Mesenchymal stem cell (in vitro differentiated cells and primary cell): ENCODE results near the gene NAT9.

Source experiments
- DNase-seq: peaks from one replicate; pipeline ENCODE4 v3.0.0-alpha.2; 2013
- H2AFZ ChIP-seq: one replicate; pipeline ENCODE4 v1.6.1; 2013; ENCODE audit warnings: low read depth, mild to moderate bottlenecking, control low read depth, inconsistent platforms, low read length, moderate library complexity
- H2AK5ac ChIP-seq: 2 replicates; pipeline ENCODE4 v1.6.1; 2013; ENCODE audit warnings: low read length, moderate library complexity, mild to moderate bottlenecking, inconsistent platforms; ENCODE audit not compliant: severe bottlenecking
- H2BK120ac ChIP-seq: one replicate; pipeline ENCODE4 v1.6.1; 2013; ENCODE audit warnings: low read depth, mild to moderate bottlenecking, inconsistent platforms, low read length, moderate library complexity
- H2BK12ac ChIP-seq, 2 experiments: one replicate each; pipeline ENCODE4 v1.6.1; 2013; ENCODE audit warnings: inconsistent platforms in 2 of 2, low read length in 2 of 2, mild to moderate bottlenecking in 2 of 2, moderate library complexity in 2 of 2, control low read depth in 1 of 2
- H2BK15ac ChIP-seq: one replicate; pipeline ENCODE4 v1.6.1; 2013; ENCODE audit warnings: mild to moderate bottlenecking, low read depth, inconsistent platforms; ENCODE audit not compliant: poor library complexity, severe bottlenecking
- H2BK5ac ChIP-seq: 2 replicates; pipeline ENCODE4 v1.6.1; 2013; ENCODE audit warnings: low read depth, mild to moderate bottlenecking, low read length, control low read depth, inconsistent platforms; ENCODE audit not compliant: poor library complexity, severe bottlenecking
- H3K14ac ChIP-seq, 2 experiments: one replicate each; pipeline ENCODE4 v1.6.1; 2013; ENCODE audit warnings: inconsistent platforms in 2 of 2, low read length in 2 of 2, control low read depth in 1 of 2, mild to moderate bottlenecking in 1 of 2, moderate library complexity in 1 of 2
- H3K18ac ChIP-seq, 2 experiments: one replicate each; pipeline ENCODE4 v1.6.1; 2013; ENCODE audit warnings: inconsistent platforms in 2 of 2, low read length in 2 of 2, control low read depth in 1 of 2, low read depth in 1 of 2, mild to moderate bottlenecking in 1 of 2
- H3K23ac ChIP-seq, 2 experiments: one replicate each; pipeline ENCODE4 v1.6.1; 2013; ENCODE audit warnings: inconsistent platforms in 2 of 2, low read length in 2 of 2, mild to moderate bottlenecking in 2 of 2, moderate library complexity in 2 of 2, control low read depth in 1 of 2
- H3K27ac ChIP-seq: 2 replicates; pipeline ENCODE4 v1.5.1; 2013; ENCODE audit warnings: mild to moderate bottlenecking, moderate library complexity, low read length, control low read depth, inconsistent platforms; ENCODE audit not compliant: poor library complexity, severe bottlenecking
- H3K27me3 ChIP-seq, 2 experiments: 2 replicates each; pipeline versions ENCODE4 v1.6.1 to v1.7.0; 2013; ENCODE audit warnings: low read length in 2 of 2, mild to moderate bottlenecking in 2 of 2, moderate library complexity in 2 of 2, control low read depth in 1 of 2, inconsistent platforms in 1 of 2; ENCODE audit not compliant: control insufficient read depth in 1 of 2, insufficient read depth in 1 of 2
- H3K36me3 ChIP-seq, 2 experiments: 2 replicates each; pipeline versions ENCODE4 v1.6.1 to v1.7.0; 2013; ENCODE audit warnings: low read length in 2 of 2, control low read depth in 1 of 2, inconsistent platforms in 1 of 2, low read depth in 1 of 2, mild to moderate bottlenecking in 1 of 2; ENCODE audit not compliant: insufficient read depth in 2 of 2, control insufficient read depth in 1 of 2
- H3K4ac ChIP-seq, 2 experiments: one replicate each; pipeline ENCODE4 v1.6.1; 2013; ENCODE audit warnings: inconsistent platforms in 2 of 2, low read length in 2 of 2, mild to moderate bottlenecking in 2 of 2, moderate library complexity in 2 of 2, control low read depth in 1 of 2, low read depth in 1 of 2
- H3K4me1 ChIP-seq: 2 replicates; pipeline ENCODE4 v1.6.1; 2013; ENCODE audit warnings: low read depth, low read length, control low read depth; ENCODE audit not compliant: control insufficient read depth, insufficient read depth
- H3K4me2 ChIP-seq: 2 replicates; pipeline ENCODE4 v1.6.1; 2013; ENCODE audit warnings: low read length, mild to moderate bottlenecking, inconsistent platforms; ENCODE audit not compliant: poor library complexity, severe bottlenecking
- H3K4me3 ChIP-seq, 2 experiments: 2 replicates each; pipeline versions ENCODE4 v1.5.1 to v1.7.0; 2013; ENCODE audit warnings: low read length in 2 of 2, mild to moderate bottlenecking in 2 of 2, control low read depth in 1 of 2, low read depth in 1 of 2; ENCODE audit not compliant: insufficient read depth in 1 of 2
- H3K79me1 ChIP-seq: replicated peaks from 2 replicates; pipeline ENCODE4 v1.6.1; 2013; ENCODE audit warnings: mild to moderate bottlenecking, control low read depth, low read length, inconsistent platforms; ENCODE audit not compliant: poor library complexity, severe bottlenecking
- H3K9ac ChIP-seq: 2 replicates; pipeline ENCODE4 v1.7.0; 2013; ENCODE audit warnings: mild to moderate bottlenecking, low read length, moderate library complexity
- H3K9me3 ChIP-seq: 2 replicates; pipeline ENCODE4 v1.7.0; 2013; ENCODE audit warnings: mild to moderate bottlenecking, low read length; ENCODE audit not compliant: control insufficient read depth
- H4K8ac ChIP-seq: one replicate; pipeline ENCODE4 v1.6.1; 2013; ENCODE audit warnings: inconsistent platforms, mild to moderate bottlenecking, low read length, moderate library complexity
- H4K91ac ChIP-seq: one replicate; pipeline ENCODE4 v1.6.1; 2013; ENCODE audit warnings: mild to moderate bottlenecking, low read length, inconsistent platforms
- WGBS: methylation state at CpG from one replicate; pipeline ENCODE4 v1.1.7; 2013; ENCODE audit warnings: mixed read lengths; 5-methylcytosine and 5-hydroxymethylcytosine counted together

The NAT9 gene

DNA sequence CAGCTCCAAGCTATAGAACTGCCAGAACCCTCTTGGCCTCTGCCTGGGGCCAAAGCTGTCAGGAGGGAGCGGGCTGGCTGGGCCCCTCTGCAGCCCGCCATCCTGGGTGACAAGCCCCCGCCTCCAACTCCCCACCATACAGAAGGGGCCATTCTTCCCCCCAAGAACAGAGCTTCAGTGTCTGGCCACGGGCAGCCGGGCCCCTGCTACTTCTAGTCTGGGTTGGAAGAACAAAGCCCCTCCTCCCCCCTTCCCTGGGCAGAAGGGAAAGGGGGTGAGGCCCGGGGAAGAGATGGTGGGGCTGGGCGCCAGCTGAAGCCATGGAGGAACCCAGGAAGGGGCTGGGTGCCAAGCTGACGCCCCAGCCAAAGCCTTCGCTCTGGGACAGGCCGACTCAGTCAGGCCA is 9.0 kb downstream of the NAT9 start:
- H3K36me3 ChIP-seq: peaks cover 28 to 60% of the 10 kb centered on the region in 2 experiments
- no peak overlapping the region for H3K27ac ChIP-seq
- H3K27me3 ChIP-seq: no peaks in the 10 kb centered on the region
- no peak overlapping the region for H2BK15ac ChIP-seq
- no peak overlapping the region for H3K23ac ChIP-seq
- H3K9me3 ChIP-seq: no peaks in the 10 kb centered on the region
- no peak overlapping the region for H2BK12ac ChIP-seq
- no peak for DNase-seq
- H3K4me2 ChIP-seq: no peak overlapping the region
- no peak overlapping the region for H2AK5ac ChIP-seq
- no peak overlapping the region for H3K9ac ChIP-seq
- H3K14ac ChIP-seq: no peak overlapping the region
- H4K8ac ChIP-seq: no peak overlapping the region
- H3K4me3 ChIP-seq: no peak overlapping the region
- no peak overlapping the region for H3K18ac ChIP-seq
- H2BK5ac ChIP-seq: no peak overlapping the region
- H2BK120ac ChIP-seq: no peak overlapping the region
- 93% methylated on average over 7 of the region's 10 CpGs for WGBS
- H2AFZ ChIP-seq: no peak overlapping the region
- H3K4me1 ChIP-seq: peaks cover 37% of the 10 kb centered on the region
- no peak overlapping the region for H3K4ac ChIP-seq
- no peak overlapping the region for H4K91ac ChIP-seq
- peaks cover 42% of the 10 kb centered on the region for H3K79me1 ChIP-seq

DNA sequence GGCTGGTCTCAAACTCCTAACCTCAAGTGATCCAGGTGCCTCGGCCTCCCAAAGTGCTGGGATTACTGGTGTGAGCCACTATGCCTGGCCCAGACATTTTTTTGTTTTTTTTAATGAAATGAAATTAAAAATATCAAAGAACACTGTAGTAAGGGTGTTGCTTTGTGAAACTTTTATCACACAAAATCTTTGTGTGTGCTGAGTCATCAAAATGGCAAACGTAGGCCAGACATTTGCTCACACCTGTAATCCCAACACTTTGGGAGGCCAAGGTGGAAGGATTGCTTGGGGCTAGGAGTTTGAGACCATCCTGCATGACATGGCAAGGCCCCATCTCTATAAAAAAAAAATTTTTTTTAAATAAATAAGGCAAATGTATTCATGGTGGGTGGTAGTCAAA is 9.7 kb downstream of the NAT9 start:
- Histone ChIP-seq H3K18ac (no peak overlapping the region), H3K9ac (no peak overlapping the region), H2BK120ac (no peak overlapping the region), H3K4me2 (no peak overlapping the region), H2AFZ (no peak overlapping the region), H3K27ac (no peak overlapping the region), H4K91ac (no peak overlapping the region), H4K8ac (no peak overlapping the region), H3K27me3 (no peaks in the 10 kb centered on the region), H3K79me1 (peaks cover 42% of the 10 kb centered on the region), H3K4ac (no peak overlapping the region), H3K23ac (no peak overlapping the region), H3K4me1 (peaks cover 44% of the 10 kb centered on the region), H2BK5ac (no peak overlapping the region), H3K9me3 (no peaks in the 10 kb centered on the region), H3K4me3 (no peak overlapping the region), H2BK12ac (no peak overlapping the region), H2AK5ac (no peak overlapping the region), H3K14ac (no peak overlapping the region), H3K36me3 (peaks cover 21 to 57% of the 10 kb centered on the region in 2 experiments), H2BK15ac (no peak overlapping the region)
- WGBS: 94% methylated on average over 2 of the region's 2 CpGs
- no peak for DNase-seq

DNA sequence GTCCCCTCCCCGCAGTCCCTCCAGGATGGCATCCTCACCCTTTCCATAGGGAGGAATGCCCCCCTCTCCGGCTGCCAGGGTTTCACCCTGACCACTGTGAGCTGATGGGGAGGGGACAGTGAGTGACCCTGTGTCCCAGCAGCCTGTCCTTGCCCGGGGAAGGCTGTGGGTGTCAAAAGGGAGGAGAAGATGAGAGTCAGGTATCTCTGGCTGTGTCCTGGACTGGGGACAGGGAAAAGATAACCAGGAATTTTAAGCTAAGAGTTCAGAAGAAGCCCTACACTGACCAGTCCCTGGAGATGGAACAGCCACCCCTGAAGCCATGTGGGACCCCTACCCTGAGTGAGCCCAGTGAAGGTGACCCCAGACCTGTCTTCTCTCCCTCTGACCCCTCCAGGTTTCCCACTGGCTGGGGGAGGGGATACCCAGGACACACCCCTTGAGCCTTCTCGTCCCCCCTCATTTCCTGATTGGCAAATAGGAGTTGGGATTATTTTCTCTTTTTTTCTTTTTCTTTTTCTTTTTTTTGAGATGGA is 11.3 kb downstream of the NAT9 start:
- H3K79me1 ChIP-seq: peaks cover 46% of the 10 kb centered on the region
- WGBS: 85% methylated on average over 2 of the region's 4 CpGs
- H3K9ac ChIP-seq: no peak overlapping the region
- peak overlapping the region; percentile 44 for H2BK15ac ChIP-seq
- H3K18ac ChIP-seq: no peak overlapping the region
- H2BK120ac ChIP-seq: no peak overlapping the region
- H3K27me3 ChIP-seq: no peaks in the 10 kb centered on the region
- no peak for DNase-seq
- H3K9me3 ChIP-seq: no peaks in the 10 kb centered on the region
- no peak overlapping the region for H2BK12ac ChIP-seq
- H3K4me3 ChIP-seq: no peak overlapping the region
- H3K23ac ChIP-seq: no peak overlapping the region
- H4K91ac ChIP-seq: peak overlapping the region; percentile 6
- no peak overlapping the region for H3K4ac ChIP-seq
- peaks cover 59% of the 10 kb centered on the region for H3K4me1 ChIP-seq
- no peak overlapping the region for H3K27ac ChIP-seq
- no peak overlapping the region for H2BK5ac ChIP-seq
- no peak overlapping the region for H2AK5ac ChIP-seq
- H4K8ac ChIP-seq: no peak overlapping the region
- no peak overlapping the region for H3K14ac ChIP-seq
- peaks cover 6 to 41% of the 10 kb centered on the region in 2 experiments for H3K36me3 ChIP-seq
- no peak overlapping the region for H2AFZ ChIP-seq
- no peak overlapping the region for H3K4me2 ChIP-seq

DNA sequence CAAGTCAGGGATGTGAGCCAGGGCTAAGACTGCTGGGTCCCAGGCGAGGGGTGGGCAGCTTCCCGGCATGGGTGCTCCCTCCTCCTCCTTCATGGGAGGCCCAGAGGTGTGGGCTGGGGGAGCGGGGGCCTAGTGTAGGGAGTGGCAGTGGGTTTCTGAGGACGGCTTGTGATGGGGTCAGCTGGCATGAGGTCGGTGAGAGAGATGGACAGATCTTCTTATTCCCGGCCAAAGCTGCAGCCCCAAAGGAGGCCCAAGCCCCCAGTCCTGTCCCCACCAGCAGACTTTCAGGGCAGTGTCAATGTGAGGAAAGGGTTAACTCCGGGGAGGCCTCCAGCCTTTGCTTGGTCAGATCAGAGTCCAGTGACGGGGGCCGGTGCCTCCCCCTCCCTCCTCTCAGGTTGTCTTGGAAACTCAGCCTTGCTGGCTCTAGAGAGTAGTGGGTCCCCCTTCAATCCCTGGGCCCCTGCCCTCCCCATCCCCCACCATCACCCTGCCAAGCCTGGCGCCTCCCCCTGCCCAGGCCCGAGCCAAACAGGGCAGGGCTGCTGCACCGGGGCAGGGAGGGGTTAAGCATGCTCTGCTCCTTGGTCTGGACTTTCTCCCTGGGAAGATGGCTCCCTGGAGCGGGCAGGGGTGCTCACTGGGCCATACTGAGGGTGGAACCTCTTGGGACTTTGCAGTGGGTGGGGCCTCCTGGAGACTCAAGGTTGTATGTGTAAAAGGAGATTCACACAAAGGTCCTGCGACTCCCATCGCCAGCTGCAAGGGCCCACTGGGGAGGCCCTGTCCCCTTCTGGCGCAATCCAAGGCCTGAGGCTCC is 12.4 kb downstream of the NAT9 start:
- Histone ChIP-seq H3K36me3 (peaks cover 0 to 31% of the 10 kb centered on the region in 2 experiments), H3K79me1 (peaks cover 48% of the 10 kb centered on the region), H4K8ac (no peak overlapping the region), H3K23ac (no peak overlapping the region), H3K27me3 (no peaks in the 10 kb centered on the region), H3K4me3 (no peak overlapping the region), H3K18ac (peak overlapping the region in 1 of 2 experiments; percentile 51), H3K4me1 (peaks cover 64% of the 10 kb centered on the region), H3K9me3 (no peaks in the 10 kb centered on the region), H2BK15ac (no peak overlapping the region), H3K9ac (no peak overlapping the region), H3K14ac (peak overlapping the region in 1 of 2 experiments; percentile 62), H3K27ac (peak overlapping the region; percentile 13), H2BK12ac (peak overlapping the region in 1 of 2 experiments; percentile 59), H2AK5ac (peak overlapping the region; percentile 21), H4K91ac (peak overlapping the region; percentile 10), H3K4me2 (no peak overlapping the region), H3K4ac (no peak overlapping the region), H2AFZ (no peak overlapping the region), H2BK120ac (peak overlapping the region; percentile 0), H2BK5ac (no peak overlapping the region)
- 71% methylated on average over 13 of the region's 16 CpGs for WGBS
- no peak for DNase-seq
